NB4 (cell line): ENCODE measurements around the gene ARHGAP19.

ENCODE experiments used
- MYC ChIP-seq: IDR thresholded peaks from 2 replicates; pipeline ENCODE4 v1.6.1; 2011; ENCODE audit warnings: low read depth, low read length
- POLR2A ChIP-seq: IDR thresholded peaks from 2 replicates; pipeline ENCODE4 v1.6.1; 2011; ENCODE audit warnings: mild to moderate bottlenecking; ENCODE audit not compliant: insufficient read length; ENCODE audit errors: extremely low read depth
- TF ChIP-seq, protein P1 (sequence below): IDR thresholded peaks from one replicate; pipeline ENCODE4 v1.5.1; 2012; ENCODE audit warnings: low read depth, low read length

DNA sequence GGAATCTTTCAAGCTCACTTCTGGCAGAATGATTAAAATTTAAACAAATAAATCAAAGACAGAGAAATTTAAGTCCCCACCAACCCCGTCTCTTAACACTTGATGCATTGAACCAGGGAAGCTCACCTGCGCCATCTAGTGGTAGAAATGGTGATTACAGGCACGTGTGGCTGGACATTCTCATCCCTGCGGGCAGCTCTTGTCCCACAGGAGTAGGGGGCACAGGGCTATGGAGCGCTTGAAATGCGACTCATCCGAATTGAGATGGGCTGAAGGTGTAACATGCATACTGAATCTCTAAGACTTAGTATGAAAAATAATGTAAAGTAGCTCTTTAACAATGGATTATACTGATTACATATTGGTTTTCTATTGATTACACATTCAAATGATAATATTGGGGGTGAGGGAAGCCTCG is 81.9 kb downstream of the ARHGAP19 start:
- TF ChIP-seq, protein P1, sequence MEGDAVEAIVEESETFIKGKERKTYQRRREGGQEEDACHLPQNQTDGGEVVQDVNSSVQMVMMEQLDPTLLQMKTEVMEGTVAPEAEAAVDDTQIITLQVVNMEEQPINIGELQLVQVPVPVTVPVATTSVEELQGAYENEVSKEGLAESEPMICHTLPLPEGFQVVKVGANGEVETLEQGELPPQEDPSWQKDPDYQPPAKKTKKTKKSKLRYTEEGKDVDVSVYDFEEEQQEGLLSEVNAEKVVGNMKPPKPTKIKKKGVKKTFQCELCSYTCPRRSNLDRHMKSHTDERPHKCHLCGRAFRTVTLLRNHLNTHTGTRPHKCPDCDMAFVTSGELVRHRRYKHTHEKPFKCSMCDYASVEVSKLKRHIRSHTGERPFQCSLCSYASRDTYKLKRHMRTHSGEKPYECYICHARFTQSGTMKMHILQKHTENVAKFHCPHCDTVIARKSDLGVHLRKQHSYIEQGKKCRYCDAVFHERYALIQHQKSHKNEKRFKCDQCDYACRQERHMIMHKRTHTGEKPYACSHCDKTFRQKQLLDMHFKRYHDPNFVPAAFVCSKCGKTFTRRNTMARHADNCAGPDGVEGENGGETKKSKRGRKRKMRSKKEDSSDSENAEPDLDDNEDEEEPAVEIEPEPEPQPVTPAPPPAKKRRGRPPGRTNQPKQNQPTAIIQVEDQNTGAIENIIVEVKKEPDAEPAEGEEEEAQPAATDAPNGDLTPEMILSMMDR, result peak; percentile 97
- TF ChIP-seq POLR2A (no peak), MYC (peak; percentile 72)
